SK-N-SH treated with all-trans-retinoic acid at 6 μM for 48 hours (cell line): ENCODE data around the gene MRFAP1L1.

ENCODE experiments used
- ARNTL ChIP-seq: fragments of 450-650 bp; formaldehyde crosslinking; IDR thresholded peaks from 2 replicates; pipeline ENCODE4 v1.5.0; 2020; ENCODE audit warnings: low read depth, mild to moderate bottlenecking, moderate library complexity, borderline replicate concordance
- BACH2 ChIP-seq: fragments of 250-450 bp; sonication (Bioruptor Pico); IDR thresholded peaks from 2 replicates; pipeline ENCODE4 v1.9.0; 2021; ENCODE audit warnings: mild to moderate bottlenecking, borderline replicate concordance
- CSDC2 ChIP-seq: fragments of 250-450 bp; sonication (Bioruptor Pico); IDR thresholded peaks from 2 replicates; pipeline ENCODE4 v1.5.0; 2020; ENCODE audit warnings: mild to moderate bottlenecking, moderate library complexity
- ESRRG ChIP-seq: fragments of 250-450 bp; sonication (Bioruptor Pico); IDR thresholded peaks from 2 replicates; pipeline ENCODE4 v1.6.1; 2021; ENCODE audit warnings: mild to moderate bottlenecking
- PPARA ChIP-seq: fragments of 250-450 bp; sonication (Bioruptor Pico); IDR thresholded peaks from 2 replicates; pipeline ENCODE4 v1.5.0; 2020; ENCODE audit warnings: mild to moderate bottlenecking, borderline replicate concordance
- SNAI2 ChIP-seq: fragments of 250-450 bp; sonication (Bioruptor Pico); IDR thresholded peaks from 2 replicates; pipeline ENCODE4 v1.5.0; 2020; ENCODE audit warnings: mild to moderate bottlenecking, moderate library complexity
- TCF4 ChIP-seq: fragments of 250-450 bp; sonication (Bioruptor Pico); IDR thresholded peaks from 2 replicates; pipeline ENCODE4 v1.8.0; 2021; ENCODE audit warnings: mild to moderate bottlenecking, moderate library complexity, borderline replicate concordance
- ZC3H10 ChIP-seq: fragments of 250-450 bp; sonication (Bioruptor Pico); IDR thresholded peaks from 2 replicates; pipeline ENCODE4 v1.5.1; 2021; ENCODE audit warnings: mild to moderate bottlenecking, moderate library complexity
- ZNF565 ChIP-seq: fragments of 450-650 bp; formaldehyde crosslinking; conservative IDR thresholded peaks from 2 replicates; pipeline ENCODE4 v1.5.0; 2020; ENCODE audit warnings: low read depth, mild to moderate bottlenecking, moderate library complexity
- TF ChIP-seq, protein P1 (sequence below): fragments of 250-450 bp; sonication (Bioruptor Pico); IDR thresholded peaks from 2 replicates; pipeline ENCODE4 v1.8.0; 2021; ENCODE audit warnings: low read depth, mild to moderate bottlenecking, moderate library complexity, borderline replicate concordance
- TF ChIP-seq, protein P2 (sequence below): fragments of 250-450 bp; sonication (Bioruptor Pico); IDR thresholded peaks from 2 replicates; pipeline ENCODE4 v1.5.0; 2020; ENCODE audit warnings: mild to moderate bottlenecking, moderate library complexity
- TF ChIP-seq, protein P3 (sequence below): fragments of 250-450 bp; sonication (Bioruptor Pico); IDR thresholded peaks from 2 replicates; pipeline ENCODE4 v1.5.1; 2020; ENCODE audit warnings: low read depth, mild to moderate bottlenecking, moderate library complexity
- TF ChIP-seq, protein P4 (sequence below): fragments of 250-450 bp; sonication (Bioruptor Pico); IDR thresholded peaks from 2 replicates; pipeline ENCODE4 v1.8.0; 2020; ENCODE audit warnings: mild to moderate bottlenecking, moderate library complexity, borderline replicate concordance

DNA sequence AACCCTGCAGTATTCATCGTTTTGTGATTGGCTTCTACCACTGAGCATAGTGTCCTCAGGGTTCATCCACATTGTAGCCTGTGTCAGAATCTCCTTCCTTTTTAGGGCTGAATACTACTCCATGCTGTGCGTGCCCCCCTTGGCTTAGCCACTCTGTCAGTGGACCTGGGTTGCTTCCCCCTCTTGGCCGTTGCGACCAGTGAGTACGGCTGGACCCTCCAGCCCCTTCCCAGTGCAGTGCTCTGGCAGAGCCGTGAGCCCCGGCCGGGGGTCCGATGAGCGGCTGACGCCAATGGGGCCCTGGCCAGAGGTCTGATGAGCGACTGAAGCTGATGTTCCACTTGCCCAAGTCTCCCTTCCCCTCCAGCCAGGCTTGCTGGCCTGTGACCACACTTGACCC lies 13.2 kb upstream of the MRFAP1L1 start:
- TF ChIP-seq, protein P1, sequence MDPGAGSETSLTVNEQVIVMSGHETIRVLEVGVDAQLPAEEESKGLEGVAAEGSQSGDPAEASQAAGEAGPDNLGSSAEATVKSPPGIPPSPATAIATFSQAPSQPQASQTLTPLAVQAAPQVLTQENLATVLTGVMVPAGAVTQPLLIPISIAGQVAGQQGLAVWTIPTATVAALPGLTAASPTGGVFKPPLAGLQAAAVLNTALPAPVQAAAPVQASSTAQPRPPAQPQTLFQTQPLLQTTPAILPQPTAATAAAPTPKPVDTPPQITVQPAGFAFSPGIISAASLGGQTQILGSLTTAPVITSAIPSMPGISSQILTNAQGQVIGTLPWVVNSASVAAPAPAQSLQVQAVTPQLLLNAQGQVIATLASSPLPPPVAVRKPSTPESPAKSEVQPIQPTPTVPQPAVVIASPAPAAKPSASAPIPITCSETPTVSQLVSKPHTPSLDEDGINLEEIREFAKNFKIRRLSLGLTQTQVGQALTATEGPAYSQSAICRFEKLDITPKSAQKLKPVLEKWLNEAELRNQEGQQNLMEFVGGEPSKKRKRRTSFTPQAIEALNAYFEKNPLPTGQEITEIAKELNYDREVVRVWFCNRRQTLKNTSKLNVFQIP (CRISPR knock-in tag), result no peak
- TF ChIP-seq BACH2 (CRISPR knock-in tag) (no peak), ESRRG (CRISPR knock-in tag) (no peak), SNAI2 (no peak), TCF4 (CRISPR knock-in tag) (no peak), ZC3H10 (CRISPR knock-in tag) (no peak), ZNF565 (CRISPR knock-in tag) (no peak), CSDC2 (CRISPR knock-in tag) (no peak), PPARA (no peak), ARNTL (no peak)
- TF ChIP-seq, protein P2, sequence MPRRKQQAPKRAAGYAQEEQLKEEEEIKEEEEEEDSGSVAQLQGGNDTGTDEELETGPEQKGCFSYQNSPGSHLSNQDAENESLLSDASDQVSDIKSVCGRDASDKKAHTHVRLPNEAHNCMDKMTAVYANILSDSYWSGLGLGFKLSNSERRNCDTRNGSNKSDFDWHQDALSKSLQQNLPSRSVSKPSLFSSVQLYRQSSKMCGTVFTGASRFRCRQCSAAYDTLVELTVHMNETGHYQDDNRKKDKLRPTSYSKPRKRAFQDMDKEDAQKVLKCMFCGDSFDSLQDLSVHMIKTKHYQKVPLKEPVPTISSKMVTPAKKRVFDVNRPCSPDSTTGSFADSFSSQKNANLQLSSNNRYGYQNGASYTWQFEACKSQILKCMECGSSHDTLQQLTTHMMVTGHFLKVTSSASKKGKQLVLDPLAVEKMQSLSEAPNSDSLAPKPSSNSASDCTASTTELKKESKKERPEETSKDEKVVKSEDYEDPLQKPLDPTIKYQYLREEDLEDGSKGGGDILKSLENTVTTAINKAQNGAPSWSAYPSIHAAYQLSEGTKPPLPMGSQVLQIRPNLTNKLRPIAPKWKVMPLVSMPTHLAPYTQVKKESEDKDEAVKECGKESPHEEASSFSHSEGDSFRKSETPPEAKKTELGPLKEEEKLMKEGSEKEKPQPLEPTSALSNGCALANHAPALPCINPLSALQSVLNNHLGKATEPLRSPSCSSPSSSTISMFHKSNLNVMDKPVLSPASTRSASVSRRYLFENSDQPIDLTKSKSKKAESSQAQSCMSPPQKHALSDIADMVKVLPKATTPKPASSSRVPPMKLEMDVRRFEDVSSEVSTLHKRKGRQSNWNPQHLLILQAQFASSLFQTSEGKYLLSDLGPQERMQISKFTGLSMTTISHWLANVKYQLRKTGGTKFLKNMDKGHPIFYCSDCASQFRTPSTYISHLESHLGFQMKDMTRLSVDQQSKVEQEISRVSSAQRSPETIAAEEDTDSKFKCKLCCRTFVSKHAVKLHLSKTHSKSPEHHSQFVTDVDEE (CRISPR knock-in tag), result no peak
- TF ChIP-seq, protein P3, sequence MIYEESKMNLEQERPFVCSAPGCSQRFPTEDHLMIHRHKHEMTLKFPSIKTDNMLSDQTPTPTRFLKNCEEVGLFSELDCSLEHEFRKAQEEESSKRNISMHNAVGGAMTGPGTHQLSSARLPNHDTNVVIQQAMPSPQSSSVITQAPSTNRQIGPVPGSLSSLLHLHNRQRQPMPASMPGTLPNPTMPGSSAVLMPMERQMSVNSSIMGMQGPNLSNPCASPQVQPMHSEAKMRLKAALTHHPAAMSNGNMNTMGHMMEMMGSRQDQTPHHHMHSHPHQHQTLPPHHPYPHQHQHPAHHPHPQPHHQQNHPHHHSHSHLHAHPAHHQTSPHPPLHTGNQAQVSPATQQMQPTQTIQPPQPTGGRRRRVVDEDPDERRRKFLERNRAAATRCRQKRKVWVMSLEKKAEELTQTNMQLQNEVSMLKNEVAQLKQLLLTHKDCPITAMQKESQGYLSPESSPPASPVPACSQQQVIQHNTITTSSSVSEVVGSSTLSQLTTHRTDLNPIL (CRISPR knock-in tag), result no peak
- TF ChIP-seq, protein P4, sequence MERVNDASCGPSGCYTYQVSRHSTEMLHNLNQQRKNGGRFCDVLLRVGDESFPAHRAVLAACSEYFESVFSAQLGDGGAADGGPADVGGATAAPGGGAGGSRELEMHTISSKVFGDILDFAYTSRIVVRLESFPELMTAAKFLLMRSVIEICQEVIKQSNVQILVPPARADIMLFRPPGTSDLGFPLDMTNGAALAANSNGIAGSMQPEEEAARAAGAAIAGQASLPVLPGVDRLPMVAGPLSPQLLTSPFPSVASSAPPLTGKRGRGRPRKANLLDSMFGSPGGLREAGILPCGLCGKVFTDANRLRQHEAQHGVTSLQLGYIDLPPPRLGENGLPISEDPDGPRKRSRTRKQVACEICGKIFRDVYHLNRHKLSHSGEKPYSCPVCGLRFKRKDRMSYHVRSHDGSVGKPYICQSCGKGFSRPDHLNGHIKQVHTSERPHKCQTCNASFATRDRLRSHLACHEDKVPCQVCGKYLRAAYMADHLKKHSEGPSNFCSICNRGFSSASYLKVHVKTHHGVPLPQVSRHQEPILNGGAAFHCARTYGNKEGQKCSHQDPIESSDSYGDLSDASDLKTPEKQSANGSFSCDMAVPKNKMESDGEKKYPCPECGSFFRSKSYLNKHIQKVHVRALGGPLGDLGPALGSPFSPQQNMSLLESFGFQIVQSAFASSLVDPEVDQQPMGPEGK, result no peak
